Ecto neural progenitor cell (in vitro differentiated cells): Measurements from ENCODE around the gene INHA.

Experiments
- DNase-seq: peaks from one replicate; pipeline ENCODE4 v3.0.0-alpha.2; 2018; ENCODE audit warnings: low spot score

INHA gene, protein sequence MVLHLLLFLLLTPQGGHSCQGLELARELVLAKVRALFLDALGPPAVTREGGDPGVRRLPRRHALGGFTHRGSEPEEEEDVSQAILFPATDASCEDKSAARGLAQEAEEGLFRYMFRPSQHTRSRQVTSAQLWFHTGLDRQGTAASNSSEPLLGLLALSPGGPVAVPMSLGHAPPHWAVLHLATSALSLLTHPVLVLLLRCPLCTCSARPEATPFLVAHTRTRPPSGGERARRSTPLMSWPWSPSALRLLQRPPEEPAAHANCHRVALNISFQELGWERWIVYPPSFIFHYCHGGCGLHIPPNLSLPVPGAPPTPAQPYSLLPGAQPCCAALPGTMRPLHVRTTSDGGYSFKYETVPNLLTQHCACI

GRCh38 chr2:219572237-219573001 lies at the start of gene INHA:
Gene INHA (plus strand): TSS chr2:219572310. CDS start chr2:219572375, 65 bp downstream.
- no peak for DNase-seq

DNA sequence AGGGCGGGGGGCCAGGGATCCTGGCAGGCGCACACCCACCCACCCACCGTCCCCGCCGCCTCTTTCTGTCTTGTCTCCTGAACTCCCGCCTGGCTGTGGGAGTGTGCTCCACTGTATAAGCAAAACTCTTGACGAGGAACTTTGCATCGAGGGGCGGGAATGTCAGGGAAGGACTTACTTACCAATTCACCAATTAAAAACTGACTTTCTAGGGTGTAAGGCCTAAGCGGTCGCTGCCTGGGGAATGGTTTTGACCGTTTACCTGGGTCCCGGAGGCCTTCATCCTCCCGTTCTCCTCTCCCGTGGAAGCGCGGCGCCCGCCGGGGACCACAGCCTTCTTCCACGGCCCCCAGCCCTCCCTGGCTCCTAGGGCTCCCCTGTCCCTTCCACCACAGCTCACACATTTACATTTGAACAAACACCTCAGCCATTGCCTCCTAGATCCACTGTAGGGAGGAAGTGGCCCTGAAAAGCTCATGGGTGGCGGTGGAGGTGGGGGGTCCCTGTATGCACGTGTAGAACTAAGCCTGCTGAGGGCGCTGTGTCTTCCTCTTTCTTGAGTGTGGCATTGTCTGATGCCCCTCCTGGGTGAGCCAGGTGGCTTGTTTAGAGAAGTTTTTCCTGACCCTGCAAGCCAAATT lies 49.0 kb upstream of the INHA start:
- DNase-seq: no peak

DNA sequence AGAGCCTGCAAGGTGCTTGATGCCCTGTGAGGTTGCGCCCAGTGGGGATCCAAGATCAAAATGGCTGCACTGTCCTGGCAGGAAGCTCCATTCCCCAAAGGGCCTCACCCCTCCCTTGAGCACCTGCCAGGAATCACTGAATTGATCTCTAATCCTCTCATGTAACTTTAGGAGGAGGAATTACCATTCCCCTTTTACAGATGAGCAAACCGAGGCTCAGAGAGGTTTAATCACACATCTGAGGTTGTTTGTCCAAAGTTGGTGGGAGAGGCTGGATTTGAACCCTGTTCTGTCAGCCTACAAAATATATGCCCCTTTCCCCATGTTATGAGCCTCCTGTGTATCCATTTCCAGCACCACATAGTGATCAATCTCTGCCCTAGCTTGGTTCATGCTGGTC lies 47.3 kb upstream of the INHA start:
- no peak for DNase-seq

DNA sequence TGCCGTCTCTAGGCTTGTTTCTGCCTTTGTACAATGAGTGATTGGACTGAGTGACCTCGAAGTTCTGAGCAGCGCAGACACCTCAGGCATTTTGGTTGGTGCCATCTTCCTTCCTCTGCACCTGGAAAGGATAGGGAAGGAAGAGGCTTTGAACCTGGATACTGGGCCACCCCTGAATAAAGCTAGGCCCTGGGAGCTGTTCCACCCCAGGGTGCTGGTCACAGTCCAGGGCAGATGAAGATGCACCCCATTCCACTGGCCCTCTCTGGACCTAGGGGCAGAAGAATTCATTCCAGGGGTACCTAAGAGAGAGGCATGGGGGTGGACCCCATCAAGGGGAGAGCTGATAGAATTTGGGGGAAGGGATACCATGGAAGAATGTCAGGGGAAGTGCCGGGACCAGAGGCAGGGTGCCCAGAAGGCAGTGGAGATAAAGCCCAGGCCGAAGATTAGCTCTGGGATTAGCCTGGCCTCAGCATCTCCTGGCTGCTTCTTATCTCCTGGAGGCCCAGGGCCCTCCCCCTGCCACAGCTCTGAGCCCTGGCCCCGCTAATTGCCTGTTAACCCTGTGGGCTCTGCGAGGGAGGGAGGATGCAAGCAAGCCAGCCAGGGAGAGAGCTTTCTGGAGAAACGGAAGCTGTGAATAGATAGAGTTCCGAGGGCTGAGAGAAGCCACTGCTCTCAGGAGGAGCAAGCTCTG lies 46.4 kb upstream of the INHA start:
- DNase-seq: peak; percentile 82

GRCh38 chr2:219526320-219527075 lies 45.6 kb upstream of the INHA start:
- no peak for DNase-seq

- DNase-seq: no peak
Measured at GRCh38 chr2:219527076-219527394, 45.1 kb upstream of the INHA start.

DNA sequence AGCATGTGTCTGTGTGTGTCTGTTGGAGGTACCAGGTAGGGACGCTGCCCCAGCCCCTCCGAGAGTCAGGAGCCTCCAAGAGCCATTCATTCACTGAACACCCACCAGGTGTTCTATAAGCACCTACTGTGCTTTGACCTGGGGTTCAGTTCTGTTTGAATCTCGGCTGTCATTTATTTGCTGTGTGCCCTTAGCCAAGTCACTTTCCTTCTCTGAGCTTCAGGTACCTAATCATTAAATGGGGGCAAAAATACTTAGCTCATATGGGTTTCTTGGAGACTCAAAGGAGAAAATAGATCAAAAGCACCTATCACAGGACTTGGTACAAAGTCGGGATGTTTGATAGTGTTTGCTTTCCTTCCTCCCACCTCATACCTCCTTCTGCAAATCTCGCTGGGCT lies 44.6 kb upstream of the INHA start:
- no peak for DNase-seq

- peak; percentile 96 for DNase-seq
Measured at GRCh38 chr2:219530048-219530963, 41.8 kb upstream of the INHA start.

DNA sequence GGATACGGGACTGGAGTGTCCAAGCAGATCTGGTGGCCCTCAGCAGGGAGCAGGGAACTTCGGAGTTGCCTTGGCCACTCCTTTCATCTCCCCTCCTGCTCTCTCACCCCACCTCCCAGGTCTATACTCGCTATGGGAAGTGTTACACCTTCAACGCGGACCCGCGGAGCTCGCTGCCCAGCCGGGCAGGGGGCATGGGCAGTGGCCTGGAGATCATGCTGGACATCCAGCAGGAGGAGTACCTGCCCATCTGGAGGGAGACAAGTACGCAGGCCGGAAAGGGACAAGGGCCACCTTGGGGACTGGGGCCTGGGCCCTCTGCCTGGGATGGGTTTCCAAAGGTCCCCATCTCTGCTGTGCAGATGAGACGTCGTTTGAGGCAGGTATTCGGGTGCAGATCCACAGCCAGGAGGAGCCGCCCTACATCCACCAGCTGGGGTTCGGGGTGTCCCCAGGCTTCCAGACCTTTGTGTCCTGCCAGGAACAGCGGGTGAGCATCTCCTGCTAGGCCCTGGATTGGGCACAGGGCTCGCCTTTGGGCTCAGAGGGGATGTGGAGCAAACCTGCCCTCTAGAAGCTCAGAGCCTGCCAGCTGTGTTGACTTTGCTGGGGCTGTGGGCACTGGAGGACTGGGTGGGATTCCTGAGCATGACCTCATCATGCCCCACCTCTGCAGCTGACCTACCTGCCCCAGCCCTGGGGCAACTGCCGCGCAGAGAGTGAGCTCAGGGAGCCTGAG lies 40.3 kb upstream of the INHA start:
- DNase-seq: no peak

DNA sequence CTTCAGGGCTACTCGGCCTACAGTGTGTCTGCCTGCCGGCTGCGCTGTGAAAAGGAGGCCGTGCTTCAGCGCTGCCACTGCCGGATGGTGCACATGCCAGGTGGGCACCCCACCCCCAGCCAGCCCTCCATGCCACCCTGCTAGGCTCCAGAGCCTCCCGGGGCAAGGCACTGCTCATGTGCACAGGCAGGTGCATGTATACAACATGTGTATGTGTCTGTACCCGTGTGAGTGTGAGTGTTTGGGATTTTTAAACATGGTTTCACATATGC lies 39.8 kb upstream of the INHA start:
- DNase-seq: no peak

DNA sequence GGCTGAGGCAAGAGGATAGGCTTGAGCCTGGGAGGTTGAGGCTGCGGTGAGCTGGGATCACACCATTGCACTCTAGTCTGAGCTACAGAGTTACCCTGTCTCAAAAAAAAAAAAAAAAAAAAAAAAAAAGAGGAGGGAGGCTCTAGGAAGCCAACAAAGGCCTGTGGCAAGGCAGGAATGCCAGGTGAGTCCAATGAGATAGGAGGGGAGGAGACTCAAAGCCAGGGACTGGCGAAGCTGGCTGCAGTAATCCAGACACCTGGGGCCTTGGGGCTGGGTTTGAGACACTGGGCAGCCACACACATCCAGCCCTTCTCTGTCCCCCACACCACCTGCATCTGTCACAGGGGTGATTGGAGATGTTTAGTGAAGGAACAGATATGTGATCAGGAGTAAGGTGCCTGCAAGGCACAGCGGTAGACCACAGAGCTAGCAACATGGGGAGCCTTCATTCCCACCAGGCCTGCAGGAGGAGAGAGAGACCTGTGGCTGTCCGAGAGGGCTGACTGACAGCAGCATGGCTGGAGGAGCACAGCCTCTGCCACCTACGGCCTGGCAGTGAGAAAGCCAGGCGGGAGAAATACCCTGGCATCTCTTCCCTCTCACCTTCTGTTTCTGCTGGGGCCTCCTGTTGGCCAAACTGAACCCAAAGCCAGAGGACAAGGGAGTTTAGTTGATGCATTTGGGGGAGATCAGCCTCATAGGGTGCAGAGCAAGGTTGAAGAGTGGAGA lies 38.0 kb upstream of the INHA start:
- no peak for DNase-seq

DNA sequence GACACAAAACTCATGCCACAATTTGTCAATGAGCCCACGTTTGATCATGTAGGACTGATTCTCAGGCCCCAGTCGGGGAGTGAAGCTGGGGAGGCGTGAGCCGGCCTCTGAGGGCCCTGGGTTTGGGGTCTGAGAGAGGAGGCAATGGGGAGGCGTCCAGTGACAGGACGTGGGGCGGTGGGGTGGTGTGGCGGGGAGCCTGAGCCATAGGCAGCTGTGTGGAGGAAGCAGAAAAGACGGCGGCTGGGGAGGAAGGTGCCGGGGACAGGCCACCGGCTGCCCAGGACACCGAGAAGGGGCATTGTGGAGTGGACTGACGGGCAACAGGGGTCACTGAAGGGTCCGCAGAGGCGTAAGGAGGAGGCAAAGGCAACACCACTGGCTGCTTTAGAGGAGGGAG lies 35.7 kb upstream of the INHA start:
- DNase-seq: no peak

DNA sequence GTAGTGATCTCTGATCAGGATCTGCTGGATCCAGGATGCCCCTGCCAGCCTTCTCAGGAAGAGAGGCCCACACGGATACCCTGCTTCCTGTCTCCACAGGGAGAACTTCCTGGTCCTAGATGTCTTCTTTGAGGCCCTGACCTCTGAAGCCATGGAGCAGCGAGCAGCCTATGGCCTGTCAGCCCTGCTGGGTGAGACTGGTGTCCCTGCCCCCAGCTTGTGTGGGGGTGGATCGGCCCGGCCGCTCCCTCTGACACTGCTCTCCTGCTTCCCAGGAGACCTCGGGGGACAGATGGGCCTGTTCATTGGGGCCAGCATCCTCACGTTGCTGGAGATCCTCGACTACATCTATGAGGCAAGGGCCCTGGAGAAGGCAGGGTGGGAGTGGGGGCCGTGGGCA lies 35.1 kb upstream of the INHA start:
- no peak for DNase-seq

DNA sequence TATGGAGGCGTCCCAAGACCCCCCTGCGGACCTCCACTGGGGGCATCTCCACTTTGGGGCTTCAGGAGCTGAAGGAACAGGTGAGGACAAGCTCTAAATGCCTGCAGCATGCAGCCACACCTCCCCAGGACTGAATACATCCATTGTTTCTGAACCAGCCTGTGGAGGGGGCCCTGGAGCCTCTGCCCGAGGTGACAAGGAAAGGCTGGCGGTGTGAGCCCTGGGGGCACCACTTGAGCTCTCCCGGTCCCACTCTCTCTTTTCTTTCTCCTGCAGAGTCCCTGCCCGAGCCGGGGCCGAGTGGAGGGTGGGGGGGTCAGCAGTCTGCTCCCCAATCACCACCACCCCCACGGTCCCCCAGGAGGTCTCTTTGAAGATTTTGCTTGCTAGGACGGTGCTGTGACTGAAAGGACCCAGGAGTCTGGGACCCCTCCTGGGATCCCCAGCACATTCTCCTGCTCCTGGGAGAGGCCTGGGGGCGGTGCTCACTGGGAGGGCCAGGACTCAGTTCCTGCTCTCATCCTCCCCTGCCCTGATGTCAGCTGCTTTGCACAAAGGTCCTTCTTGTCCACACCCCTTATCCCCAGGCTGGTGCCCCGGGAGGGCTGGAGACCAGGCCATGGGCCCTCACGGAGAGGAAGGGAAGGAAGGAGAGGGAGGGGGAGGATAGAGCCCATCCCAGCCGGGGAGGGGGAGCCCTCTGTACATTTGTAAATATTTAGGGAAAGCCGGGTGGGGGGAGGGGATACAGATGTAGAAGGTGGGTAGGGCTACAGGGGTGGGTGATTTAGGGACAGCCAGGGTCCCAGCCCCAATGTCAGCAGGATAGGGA lies 34.2 kb upstream of the INHA start:
- DNase-seq: no peak

- no peak for DNase-seq
Measured at GRCh38 chr2:219538504-219538951, 33.6 kb upstream of the INHA start.

DNA sequence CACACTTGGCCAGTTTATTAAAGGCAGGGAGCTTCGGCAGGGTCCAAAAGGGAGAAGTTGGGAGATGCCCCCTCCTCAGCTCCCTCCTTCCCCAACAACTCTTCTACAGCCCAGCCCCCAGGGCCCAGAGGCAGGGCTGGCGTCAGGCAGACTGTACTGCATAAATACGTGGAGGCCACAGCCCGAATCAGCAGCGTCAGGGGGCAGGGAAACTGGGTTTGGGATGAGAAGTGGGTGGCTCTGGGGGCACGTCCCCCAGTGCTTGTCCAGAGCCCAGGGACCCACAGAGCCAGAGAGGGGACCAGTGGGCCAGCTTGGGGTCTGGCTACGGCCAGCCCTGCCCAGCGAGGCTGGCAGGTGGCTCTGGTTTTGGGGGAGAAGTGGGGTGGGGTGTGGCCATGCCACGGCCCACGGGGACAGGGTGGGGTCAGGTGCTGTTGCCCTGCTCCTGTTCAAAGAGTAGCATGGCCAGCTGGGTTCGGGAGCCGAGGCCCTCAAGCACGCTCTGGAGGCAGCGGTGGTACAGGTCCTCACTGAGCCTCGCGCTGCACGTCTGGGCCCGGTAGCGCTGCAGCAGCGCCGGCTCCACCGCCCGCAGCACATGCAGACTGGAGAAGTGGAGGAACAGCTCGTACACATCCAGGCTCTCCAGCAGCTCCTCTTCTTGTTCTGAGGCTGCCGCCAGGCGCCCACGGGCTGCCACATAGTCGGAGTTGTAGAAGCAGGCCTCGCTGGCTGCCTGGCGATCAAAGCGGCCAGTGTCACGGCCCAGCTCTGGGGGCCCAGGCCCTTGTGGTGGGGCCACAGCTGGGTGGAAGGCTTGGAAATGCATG lies 32.9 kb upstream of the INHA start:
- no peak for DNase-seq

GRCh38 chr2:219539926-219540678 lies 32.0 kb upstream of the INHA start:
- DNase-seq: no peak
